GM13977 (cell line): Measurements from ENCODE around the gene KIF2A.
A peak's percentile ranks its signal among the peaks of the same experiment; 100 is the strongest.

Experiments used
- DNase-seq: peaks from one replicate; pipeline ENCODE4 v3.0.0; 2012; ENCODE audit warnings: low spot score
- in situ Hi-C: fragments of 300-500 bp; cut with MboI; formaldehyde crosslinking; loops from one replicate; pipeline ENCODE4 v1.12.0; 2022; ENCODE audit warnings: low sequenced_read_pairs, low pct_unique_long_range_greater_than_20kb, mixed read lengths, inconsistent platforms; ENCODE audit not compliant: unreplicated experiment
- TF ChIP-seq, protein P1 (sequence below): IDR thresholded peaks from 2 replicates; pipeline ENCODE4 v1.5.1; 2012; ENCODE audit warnings: mild to moderate bottlenecking, control low read depth; ENCODE audit not compliant: insufficient read depth; ENCODE audit errors: extremely low read depth, missing control alignments

The KIF2A gene

DNA sequence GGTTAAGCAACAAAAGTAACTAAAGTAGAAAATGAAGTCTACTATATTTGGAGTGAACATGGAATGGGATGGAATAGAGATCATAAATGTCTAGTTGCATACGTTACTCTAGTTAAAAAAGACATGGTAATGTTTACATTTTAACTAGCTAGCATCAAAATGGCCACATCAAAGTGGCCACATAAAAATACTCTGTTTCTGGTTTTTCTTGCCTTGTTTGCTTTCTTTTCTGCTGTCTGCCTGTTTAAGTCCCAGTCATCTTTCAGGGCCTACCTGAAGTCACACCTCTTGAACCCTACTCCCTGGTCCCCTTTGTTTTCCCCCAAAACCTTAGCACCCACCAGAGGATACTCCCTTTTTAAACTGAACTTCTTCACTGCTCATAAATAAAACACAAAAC is 6.4 kb upstream of the KIF2A start:
- in situ Hi-C loops, result no loop called here

DNA sequence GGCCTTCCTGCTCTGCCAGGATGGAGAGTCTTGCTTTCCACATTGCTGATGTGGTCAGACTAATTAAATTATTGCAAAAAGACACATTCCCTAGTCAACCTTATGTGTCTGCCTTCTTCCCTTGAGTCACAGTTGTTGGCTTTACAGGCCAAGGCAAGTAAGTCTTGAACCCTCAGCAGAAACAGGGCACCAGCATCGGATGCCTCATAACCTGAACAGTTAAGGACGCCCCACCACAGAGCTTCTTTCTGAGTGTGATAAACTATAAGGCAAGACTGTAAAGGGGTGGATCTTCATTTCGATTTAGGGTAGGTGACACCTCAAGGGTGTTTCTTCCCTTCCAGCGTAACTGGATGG is 670 bp upstream of the KIF2A start:
- no peak for DNase-seq
- TF ChIP-seq, protein P1, sequence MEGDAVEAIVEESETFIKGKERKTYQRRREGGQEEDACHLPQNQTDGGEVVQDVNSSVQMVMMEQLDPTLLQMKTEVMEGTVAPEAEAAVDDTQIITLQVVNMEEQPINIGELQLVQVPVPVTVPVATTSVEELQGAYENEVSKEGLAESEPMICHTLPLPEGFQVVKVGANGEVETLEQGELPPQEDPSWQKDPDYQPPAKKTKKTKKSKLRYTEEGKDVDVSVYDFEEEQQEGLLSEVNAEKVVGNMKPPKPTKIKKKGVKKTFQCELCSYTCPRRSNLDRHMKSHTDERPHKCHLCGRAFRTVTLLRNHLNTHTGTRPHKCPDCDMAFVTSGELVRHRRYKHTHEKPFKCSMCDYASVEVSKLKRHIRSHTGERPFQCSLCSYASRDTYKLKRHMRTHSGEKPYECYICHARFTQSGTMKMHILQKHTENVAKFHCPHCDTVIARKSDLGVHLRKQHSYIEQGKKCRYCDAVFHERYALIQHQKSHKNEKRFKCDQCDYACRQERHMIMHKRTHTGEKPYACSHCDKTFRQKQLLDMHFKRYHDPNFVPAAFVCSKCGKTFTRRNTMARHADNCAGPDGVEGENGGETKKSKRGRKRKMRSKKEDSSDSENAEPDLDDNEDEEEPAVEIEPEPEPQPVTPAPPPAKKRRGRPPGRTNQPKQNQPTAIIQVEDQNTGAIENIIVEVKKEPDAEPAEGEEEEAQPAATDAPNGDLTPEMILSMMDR, result no peak
- in situ Hi-C loops, result no loop called here

More for the DNA sequence above, 6.4 kb upstream of the KIF2A start:
- TF ChIP-seq, protein P1, result no peak
- DNase-seq, result no peak

DNA sequence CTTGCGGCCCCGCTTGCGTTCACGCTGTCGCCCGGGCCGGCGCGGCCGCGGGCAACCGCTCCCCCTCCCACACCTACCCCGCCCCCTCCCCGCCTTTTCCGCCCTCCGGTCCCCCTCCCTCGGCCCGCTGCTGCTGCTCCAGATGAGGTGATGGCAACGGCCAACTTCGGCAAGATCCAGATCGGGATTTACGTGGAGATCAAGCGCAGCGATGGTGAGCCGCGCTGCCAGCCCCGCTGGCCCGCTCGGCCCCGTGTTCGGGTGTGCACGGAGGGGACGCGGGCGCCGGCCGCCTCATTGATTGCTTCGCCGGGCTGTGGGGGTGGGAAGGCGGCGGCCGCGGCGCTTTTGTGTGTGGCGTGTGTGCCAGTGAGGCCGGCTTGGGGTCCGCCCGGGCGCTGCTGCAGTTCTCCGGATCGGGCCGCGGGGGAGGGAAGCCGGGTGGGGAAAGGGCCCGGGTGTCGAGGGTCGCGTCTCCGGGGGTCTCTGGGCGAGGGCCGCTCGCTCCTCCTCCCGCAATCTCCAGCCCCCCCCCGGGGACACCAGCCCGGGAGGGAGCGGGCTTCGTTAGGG is 403 bp downstream of the KIF2A start:
- TF ChIP-seq, protein P1, result no peak
- in situ Hi-C loops, result no loop called here
- no peak for DNase-seq

DNA sequence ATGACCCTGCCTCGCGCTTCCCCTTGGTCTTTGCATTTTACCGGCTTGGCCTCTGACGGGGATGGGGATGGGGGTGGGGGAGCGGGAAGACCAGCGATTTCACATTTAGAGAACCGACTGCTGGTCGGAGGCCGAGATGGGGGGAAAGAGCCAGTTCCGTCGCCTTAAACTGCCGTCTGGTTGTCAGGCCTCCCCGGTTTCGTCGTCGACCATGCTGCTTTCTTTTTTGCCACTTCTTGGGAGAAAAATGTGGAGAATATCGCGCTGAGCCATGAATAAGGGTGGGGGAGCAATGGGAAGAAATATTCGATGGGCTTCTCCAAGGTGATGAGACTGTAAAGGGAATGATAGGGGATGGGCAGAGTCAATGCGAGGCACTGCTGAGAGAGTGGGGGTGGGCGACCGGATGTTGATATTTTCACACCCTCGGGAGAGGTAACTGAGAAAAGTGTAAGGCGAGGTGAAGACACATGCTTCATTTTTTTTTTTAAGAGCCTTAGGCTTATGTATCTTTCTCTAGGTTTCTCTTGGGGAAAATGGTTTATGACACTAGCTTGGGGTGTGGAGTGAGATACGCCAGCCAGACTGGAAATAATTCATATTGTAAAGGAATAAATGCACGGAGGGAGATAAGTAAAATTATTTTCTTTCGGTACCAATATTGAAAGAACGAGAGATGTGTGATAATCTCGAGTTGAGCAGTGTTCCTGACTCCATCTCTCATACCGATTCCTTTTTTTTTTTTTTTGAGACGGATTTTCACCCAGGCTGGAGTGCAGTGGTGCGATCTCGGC is 1.1 kb downstream of the KIF2A start:
- DNase-seq, result peak; percentile 55
- TF ChIP-seq, protein P1, result no peak
- in situ Hi-C loops, result no loop called here

DNA sequence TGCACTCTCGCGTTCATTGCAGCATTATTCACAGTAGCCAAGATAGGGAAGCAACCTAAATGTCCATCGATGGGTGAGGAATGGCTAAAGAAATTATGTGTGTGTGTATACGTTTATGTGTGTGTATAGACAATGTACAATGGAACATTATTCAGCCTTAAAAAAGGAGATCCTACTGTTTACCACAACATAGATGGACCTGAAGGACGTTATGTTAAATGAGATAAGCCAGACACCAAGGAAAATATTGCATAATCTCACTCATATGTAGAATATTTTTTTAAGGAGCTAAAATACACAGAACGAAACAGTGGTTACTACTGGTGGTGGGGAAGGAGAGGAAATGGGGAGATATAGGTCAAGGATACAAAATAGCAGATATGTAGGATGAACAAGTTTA is 2.4 kb downstream of the KIF2A start:
- TF ChIP-seq, protein P1, result no peak
- in situ Hi-C loops, result no loop called here
- DNase-seq, result no peak

DNA sequence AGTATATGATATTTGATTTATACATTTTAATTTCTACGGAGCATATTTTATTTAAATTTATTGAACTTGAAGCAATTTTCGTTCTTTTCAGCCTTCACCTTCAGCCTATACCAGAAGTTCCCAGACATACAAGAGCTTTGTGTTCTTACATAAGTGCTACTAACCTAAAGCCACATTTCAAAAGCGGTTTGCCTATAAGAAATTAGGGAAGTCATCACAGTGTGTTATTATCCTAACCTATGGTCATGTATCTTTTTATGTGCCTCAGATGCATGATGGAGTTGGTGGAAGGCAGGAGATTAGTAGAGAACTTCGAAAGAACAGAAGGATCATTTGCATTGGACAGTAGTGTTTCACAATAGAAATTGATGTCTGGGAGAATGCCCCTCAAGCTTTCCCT is 3.1 kb downstream of the KIF2A start:
- in situ Hi-C loops, result no loop called here
- TF ChIP-seq, protein P1, result no peak

More for the DNA sequence above, 3.1 kb downstream of the KIF2A start:
- DNase-seq, result no peak
